ENCODE data around the gene FBXO3. TPM values are rescaled to one million over a fixed set of nuclear protein-coding genes. Genes with fewer than 3 reads are reported as not detected.

Gene FBXO3
- total and polyA plus RNA-seq, 2 of the 13 experiments (the other 11 are each of a cell fraction or from before 2014, with no cell fraction given): 20.4 to 27.6 TPM

- H3K9me3 ChIP-seq (ENCODE audit: low read length): no peaks in the 10 kb centered on the region
- no TSS peak for BruUV-seq (replicated peaks)
- peaks cover 19% of the 10 kb centered on the region for H3K79me2 ChIP-seq (ENCODE audit: insufficient read depth, low read length)
- ATAC-seq: no peak
- H3K27me3 ChIP-seq (ENCODE audit: control insufficient read depth in 1 of 2, insufficient read depth in 2 of 2, low read length in 2 of 2): no peaks in the 10 kb centered on the region
- FAIRE-seq: no peak
- POLR2A ChIA-PET: no interaction called here
- H4K20me1 ChIP-seq (ENCODE audit: insufficient read depth, low read length): peaks cover 2% of the 10 kb centered on the region
- no peak overlapping the region for H3K4me3 ChIP-seq (replicated peaks in 1 of 3; ENCODE audit: insufficient read depth in 1 of 3, low read depth in 2 of 3, low read length in 3 of 3)
- peaks cover 16 to 46% of the 10 kb centered on the region in 2 experiments for H3K36me3 ChIP-seq (replicated peaks in 1 of 2; ENCODE audit: control insufficient read depth in 1 of 2, insufficient read depth in 2 of 2, low read length in 2 of 2)
- intact Hi-C loops (cut with micrococcal nuclease; ENCODE audit: unreplicated experiment) (no loop called here), in situ Hi-C loops (cut with HindIII; ENCODE audit: extremely low pct_ligation_motif_present, low pct_unique_long_range_greater_than_20kb) (no loop called here)
- H3K4me1 ChIP-seq (ENCODE audit: insufficient read depth, low read length): peaks cover 36% of the 10 kb centered on the region
- no peak overlapping the region for H3K9ac ChIP-seq (ENCODE audit: insufficient read depth, low read depth, low read length)
- TF ChIP-seq SIX4 (CRISPR knock-in tag; IDR thresholded peaks at IDR 0.05) (no peak), ZKSCAN8 (CRISPR knock-in tag; IDR thresholded peaks at IDR 0.05; ENCODE audit: borderline replicate concordance) (no peak), SMAD1 (CRISPR knock-in tag; IDR thresholded peaks at IDR 0.05; ENCODE audit: borderline replicate concordance, low read depth) (no peak), PITX1 (CRISPR knock-in tag; IDR thresholded peaks at IDR 0.05) (no peak), ONECUT2 (CRISPR knock-in tag; IDR thresholded peaks at IDR 0.05) (no peak), AGO2 (optimal IDR thresholded peaks at IDR 0.05; ENCODE audit: low read depth, low read length) (no peak), ZBTB8A (CRISPR knock-in tag; IDR thresholded peaks at IDR 0.05; ENCODE audit: borderline replicate concordance, low read depth) (no peak), ZNF598 (CRISPR knock-in tag; IDR thresholded peaks at IDR 0.05; ENCODE audit: borderline replicate concordance) (no peak), JUNB (CRISPR knock-in tag; IDR thresholded peaks at IDR 0.05; ENCODE audit: borderline replicate concordance) (no peak), ZNF574 (CRISPR knock-in tag; IDR thresholded peaks at IDR 0.05) (no peak)
- no peak for DNase-seq (ENCODE audit: low spot score)
- no peak overlapping the region for H3K4me2 ChIP-seq (ENCODE audit: low read depth, low read length)
- no peak overlapping the region for H2AFZ ChIP-seq (ENCODE audit: low read length)
- CTCF ChIA-PET (ENCODE audit: low intra/inter-chr PET ratio, low total read pairs): no interaction called here
- 89% methylated on average over 5 of the region's 5 CpGs for WGBS (ENCODE audit: low lambda C conversion rate)
- H3K27ac ChIP-seq (ENCODE audit: extremely low read length, insufficient read depth, low read length): no peak overlapping the region
These were observed 54.7 kb downstream of the FBXO3 start for GRCh38 chr11:33719587-33719986.

All from HepG2 (cell line).